Tibial artery (tissue), 4 donors: ENCODE measurements around the gene GOLGA8M.
"Not testable (repeated sequence)": the region's sequence is repeated elsewhere in the genome, so short reads cannot be mapped to it uniquely, and the experiment has no call there.

Source experiments
- DNase-seq, 2 donors: peaks; one replicate each; pipeline ENCODE4 v3.0.0-alpha.2; 2019
- H3K27ac ChIP-seq, 2 donors: fragments of 200-600 bp; sonication (generic) in 1 of 2; 1 replicate in 1 of 2; 2 replicates in 1 of 2; pipeline ENCODE4 v1.5.1; 2018 to 2019; ENCODE audit warnings: mild to moderate bottlenecking in 1 of 2
- H3K27me3 ChIP-seq, 2 donors: fragments of 200-600 bp; sonication (generic) in 1 of 2; one replicate each; pipeline versions ENCODE4 v1.5.1 to v1.6.0; 2016 to 2019
- H3K36me3 ChIP-seq, 3 donors: fragments of 200-600 bp; sonication (generic) in 2 of 3; one replicate each; pipeline ENCODE4 v1.5.1; 2016 to 2019; ENCODE audit warnings: mild to moderate bottlenecking in 2 of 3
- H3K4me1 ChIP-seq, 4 donors: fragments of 200-600 bp; sonication (generic) in 2 of 4; 1 replicate in 3 of 4; 2 replicates in 1 of 4; pipeline ENCODE4 v1.5.1; 2016 to 2019
- H3K4me3 ChIP-seq, 2 donors: fragments of 200-600 bp; sonication (generic) in 1 of 2; 1 replicate in 1 of 2; 2 replicates in 1 of 2; pipeline ENCODE4 v1.5.1; 2018 to 2019; ENCODE audit warnings: mild to moderate bottlenecking in 2 of 2
- H3K9me3 ChIP-seq, 3 donors: fragments of 200-600 bp; sonication (generic) in 1 of 3; one replicate each; pipeline ENCODE4 v1.5.1; 2016 to 2019
- intact Hi-C: fragments of 100-400 bp; cut with DNase I; formaldehyde crosslinking; loops from one replicate; pipeline ENCODE4 v1.15.0; 2023; ENCODE audit warnings: low total_unique reads

The GOLGA8M gene

GRCh38 chr15:28654194-28654593 lies 58.0 kb downstream of the GOLGA8M start:
- DNase-seq, intact Hi-C loops, H3K27me3 ChIP-seq: not testable (repeated sequence)

DNA sequence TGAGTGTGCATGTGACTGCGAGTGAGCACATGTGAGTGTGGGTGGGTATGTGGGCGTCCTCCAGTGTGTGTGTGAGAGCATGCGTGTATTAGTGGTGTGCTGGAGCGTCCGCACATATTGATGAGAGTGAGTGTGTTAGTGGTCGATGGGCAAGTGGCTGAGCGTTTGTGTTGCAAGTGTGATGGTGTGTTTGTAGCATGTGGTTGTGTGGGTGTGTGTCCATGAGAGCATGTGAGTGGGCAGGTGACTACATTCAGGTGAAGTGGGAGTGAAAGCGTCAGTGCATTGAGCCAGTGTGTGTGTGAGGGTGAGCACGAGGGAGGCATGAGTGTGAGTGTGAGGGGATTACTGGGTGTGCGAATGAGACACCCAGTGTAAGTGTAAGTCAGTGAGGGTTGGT lies 59.7 kb downstream of the GOLGA8M start:
- H3K4me1 ChIP-seq, DNase-seq, H3K9me3 ChIP-seq, H3K27me3 ChIP-seq, H3K4me3 ChIP-seq, H3K36me3 ChIP-seq, H3K27ac ChIP-seq, intact Hi-C loops: not testable (repeated sequence)

More at GRCh38 chr15:28654194-28654593, 58.0 kb downstream of the GOLGA8M start:
- not testable (repeated sequence) for H3K36me3 ChIP-seq, H3K4me3 ChIP-seq, H3K9me3 ChIP-seq, H3K4me1 ChIP-seq, H3K27ac ChIP-seq
